NB4 (cell line): ENCODE measurements around the gene PODXL.

Experiments
- DNase-seq: peaks from one replicate; pipeline ENCODE4 v3.0.0; 2010; ENCODE audit warnings: low read depth
- H3K4me3 ChIP-seq: one replicate; pipeline ENCODE4 v1.5.1; 2011; ENCODE audit warnings: mild to moderate bottlenecking, low read depth, low read length, moderate library complexity
- CTCF ChIP-seq: IDR thresholded peaks from one replicate; pipeline ENCODE4 v1.5.1; 2012; ENCODE audit warnings: low read depth, low read length
- MAX ChIP-seq: IDR thresholded peaks from 2 replicates; pipeline ENCODE4 v1.6.1; 2011; ENCODE audit warnings: low read depth, low read length
- MYC ChIP-seq: IDR thresholded peaks from 2 replicates; pipeline ENCODE4 v1.6.1; 2011; ENCODE audit warnings: low read depth, low read length
- POLR2A ChIP-seq: IDR thresholded peaks from 2 replicates; pipeline ENCODE4 v1.6.1; 2011; ENCODE audit warnings: mild to moderate bottlenecking; ENCODE audit not compliant: insufficient read length; ENCODE audit errors: extremely low read depth

Gene PODXL

GRCh38 chr7:131586759-131587158, 30.3 kb upstream of the PODXL start:
- TF ChIP-seq CTCF (no peak), MAX (no peak), POLR2A (no peak), MYC (no peak)
- H3K4me3 ChIP-seq: no peak overlapping the region
- DNase-seq: no peak

- no peak for DNase-seq
- TF ChIP-seq MAX: no peak
- no peak for TF ChIP-seq MYC
- TF ChIP-seq CTCF: no peak
- no peak overlapping the region for H3K4me3 ChIP-seq
Observed at GRCh38 chr7:131586259-131586658, 29.8 kb upstream of the PODXL start.

GRCh38 chr7:131583430-131583829, 27.0 kb upstream of the PODXL start:
- DNase-seq: no peak
- H3K4me3 ChIP-seq: no peak overlapping the region
- TF ChIP-seq MYC (no peak), CTCF (no peak), MAX (no peak), POLR2A (no peak)

GRCh38 chr7:131581241-131582051, 25.0 kb upstream of the PODXL start:
- no peak overlapping the region for H3K4me3 ChIP-seq
- DNase-seq: no peak
- TF ChIP-seq MAX (no peak), CTCF (no peak), POLR2A (no peak), MYC (no peak)

- TF ChIP-seq CTCF (no peak), MYC (no peak), POLR2A (no peak), MAX (no peak)
- H3K4me3 ChIP-seq: no peak overlapping the region
- no peak for DNase-seq
Observed at GRCh38 chr7:131578602-131579001, 22.2 kb upstream of the PODXL start.
